Thoracic aorta (tissue), 2 donors: ENCODE measurements around the gene MLPH. TPM values are rescaled to one million over a fixed set of nuclear protein-coding genes. Genes with fewer than 3 reads are reported as not detected.

ENCODE experiments used
- ATAC-seq: fragments of 150-250 bp; one replicate; pipeline ENCODE4 v1.8.0; 2017; ENCODE audit warnings: low read depth; ENCODE audit not compliant: insufficient number of reproducible peaks, low FRiP score
- DNase-seq: peaks from one replicate; pipeline ENCODE4 v3.0.0-alpha.2; 2020; ENCODE audit warnings: low spot score
- H3K27ac ChIP-seq, 2 donors: fragments of 200-600 bp; sonication (generic); 1 replicate in 1 of 2; 2 replicates in 1 of 2; pipeline ENCODE4 v1.5.1; 2016; ENCODE audit warnings: mild to moderate bottlenecking in 2 of 2, moderate library complexity in 2 of 2
- H3K27me3 ChIP-seq: fragments of 200-600 bp; sonication (generic); replicated peaks from 2 replicates; pipeline ENCODE4 v1.6.0; 2016; ENCODE audit warnings: mild to moderate bottlenecking; ENCODE audit not compliant: insufficient read depth
- H3K36me3 ChIP-seq: fragments of 200-600 bp; sonication (generic); one replicate; pipeline ENCODE4 v1.5.1; 2016
- H3K4me1 ChIP-seq, 2 donors: fragments of 200-600 bp; sonication (generic); 1 replicate in 1 of 2; 2 replicates in 1 of 2; pipeline versions ENCODE4 v1.5.1 to v1.6.0; 2016; ENCODE audit warnings: low read depth in 2 of 2, mild to moderate bottlenecking in 1 of 2; ENCODE audit not compliant: control insufficient read depth in 1 of 2
- H3K4me3 ChIP-seq: fragments of 200-600 bp; sonication (generic); 2 replicates; pipeline ENCODE4 v1.5.1; 2016; ENCODE audit warnings: mild to moderate bottlenecking
- H3K9me3 ChIP-seq: fragments of 200-600 bp; sonication (generic); 2 replicates; pipeline ENCODE4 v1.5.1; 2016
- total RNA-seq, 2 donors: library from RNA; depleted of rRNA; stranded (reverse); fragments of >200 nt; gene quantifications; one replicate each; pipeline versions ENCODE4 v1.1.0 to v1.2.3, GENCODE V29; 2016
- TF ChIP-seq, protein P1 (sequence below): fragments of 200-600 bp; sonication (generic); IDR thresholded peaks from one replicate; pipeline ENCODE4 v1.5.1; 2019; ENCODE audit warnings: antibody characterized with exemption

Gene MLPH
- total RNA-seq, 2 donors from 2014 or later, result 2.0 to 7.4 TPM

- DNase-seq (no peak), ATAC-seq (no peak)
- H3K27me3 ChIP-seq, result no peaks in the 10 kb centered on the region
- TF ChIP-seq, protein P1, sequence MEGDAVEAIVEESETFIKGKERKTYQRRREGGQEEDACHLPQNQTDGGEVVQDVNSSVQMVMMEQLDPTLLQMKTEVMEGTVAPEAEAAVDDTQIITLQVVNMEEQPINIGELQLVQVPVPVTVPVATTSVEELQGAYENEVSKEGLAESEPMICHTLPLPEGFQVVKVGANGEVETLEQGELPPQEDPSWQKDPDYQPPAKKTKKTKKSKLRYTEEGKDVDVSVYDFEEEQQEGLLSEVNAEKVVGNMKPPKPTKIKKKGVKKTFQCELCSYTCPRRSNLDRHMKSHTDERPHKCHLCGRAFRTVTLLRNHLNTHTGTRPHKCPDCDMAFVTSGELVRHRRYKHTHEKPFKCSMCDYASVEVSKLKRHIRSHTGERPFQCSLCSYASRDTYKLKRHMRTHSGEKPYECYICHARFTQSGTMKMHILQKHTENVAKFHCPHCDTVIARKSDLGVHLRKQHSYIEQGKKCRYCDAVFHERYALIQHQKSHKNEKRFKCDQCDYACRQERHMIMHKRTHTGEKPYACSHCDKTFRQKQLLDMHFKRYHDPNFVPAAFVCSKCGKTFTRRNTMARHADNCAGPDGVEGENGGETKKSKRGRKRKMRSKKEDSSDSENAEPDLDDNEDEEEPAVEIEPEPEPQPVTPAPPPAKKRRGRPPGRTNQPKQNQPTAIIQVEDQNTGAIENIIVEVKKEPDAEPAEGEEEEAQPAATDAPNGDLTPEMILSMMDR, result no peak
- no peaks in the 10 kb centered on the region for H3K4me1 ChIP-seq
- H3K4me3 ChIP-seq, result no peak overlapping the region
- H3K9me3 ChIP-seq, result no peaks in the 10 kb centered on the region
- H3K36me3 ChIP-seq, result no peaks in the 10 kb centered on the region
- no peak overlapping the region for H3K27ac ChIP-seq
Observed at GRCh38 chr2:237527233-237527632, 40.2 kb downstream of the MLPH start.

- H3K9me3 ChIP-seq, result no peaks in the 10 kb centered on the region
- no peaks in the 10 kb centered on the region for H3K27me3 ChIP-seq
- TF ChIP-seq, protein P1, result no peak
- ATAC-seq (no peak), DNase-seq (no peak)
- H3K4me1 ChIP-seq, result no peaks in the 10 kb centered on the region
- no peak overlapping the region for H3K27ac ChIP-seq
- no peaks in the 10 kb centered on the region for H3K36me3 ChIP-seq
- no peak overlapping the region for H3K4me3 ChIP-seq
Observed at GRCh38 chr2:237527766-237528165, 40.7 kb downstream of the MLPH start.

DNA sequence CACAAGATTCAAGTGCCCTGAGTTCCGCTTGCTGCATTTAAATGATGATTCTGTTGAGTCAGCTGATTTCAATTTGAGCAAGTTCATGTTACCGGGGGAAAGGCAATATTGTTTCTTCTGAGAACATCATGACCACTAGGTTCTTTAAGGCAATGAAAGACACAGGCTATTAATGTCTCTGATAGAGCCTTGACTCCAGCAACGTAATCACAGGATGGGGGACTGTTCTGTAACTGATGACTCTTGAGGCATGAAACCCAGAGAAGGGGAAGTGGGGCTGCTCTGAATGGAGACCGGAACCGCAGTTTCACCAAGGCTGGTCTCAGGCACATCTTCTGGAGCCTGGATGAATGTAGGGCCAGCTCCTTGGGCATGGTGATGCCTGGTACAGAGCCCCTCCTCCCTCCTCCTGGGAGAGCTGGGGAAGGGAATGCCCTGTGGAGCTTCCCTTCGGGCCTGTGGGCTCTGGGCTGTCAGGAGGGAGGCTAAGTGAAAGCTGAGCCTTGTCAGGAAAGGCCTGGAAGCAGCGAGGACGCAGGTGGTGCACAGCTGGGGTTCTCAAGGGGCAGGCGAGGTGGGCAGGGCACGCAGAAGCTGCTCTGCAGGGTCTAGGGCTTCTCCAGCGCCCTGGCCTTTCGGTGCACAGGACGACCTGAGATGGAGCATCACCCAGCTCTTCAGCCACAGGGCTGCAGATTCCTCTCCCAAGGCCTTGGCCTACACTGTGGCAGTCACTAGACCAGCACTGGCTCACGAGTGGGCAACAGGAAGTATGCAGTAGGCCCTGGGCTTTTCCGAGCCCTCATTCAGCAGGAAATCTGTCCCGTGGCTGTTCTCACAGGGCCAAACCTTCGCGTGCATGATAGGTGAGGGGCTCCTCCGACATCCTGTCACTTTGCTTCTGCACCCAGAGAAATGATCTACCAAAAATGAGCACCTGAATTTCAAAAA lies 42.7 kb downstream of the MLPH start:
- ATAC-seq (no peak), DNase-seq (no peak)
- H3K36me3 ChIP-seq, result no peaks in the 10 kb centered on the region
- H3K4me3 ChIP-seq, result no peak overlapping the region
- H3K27me3 ChIP-seq, result no peaks in the 10 kb centered on the region
- H3K4me1 ChIP-seq, result no peaks in the 10 kb centered on the region
- no peak overlapping the region for H3K27ac ChIP-seq
- TF ChIP-seq, protein P1, result no peak
- H3K9me3 ChIP-seq, result no peaks in the 10 kb centered on the region

DNA sequence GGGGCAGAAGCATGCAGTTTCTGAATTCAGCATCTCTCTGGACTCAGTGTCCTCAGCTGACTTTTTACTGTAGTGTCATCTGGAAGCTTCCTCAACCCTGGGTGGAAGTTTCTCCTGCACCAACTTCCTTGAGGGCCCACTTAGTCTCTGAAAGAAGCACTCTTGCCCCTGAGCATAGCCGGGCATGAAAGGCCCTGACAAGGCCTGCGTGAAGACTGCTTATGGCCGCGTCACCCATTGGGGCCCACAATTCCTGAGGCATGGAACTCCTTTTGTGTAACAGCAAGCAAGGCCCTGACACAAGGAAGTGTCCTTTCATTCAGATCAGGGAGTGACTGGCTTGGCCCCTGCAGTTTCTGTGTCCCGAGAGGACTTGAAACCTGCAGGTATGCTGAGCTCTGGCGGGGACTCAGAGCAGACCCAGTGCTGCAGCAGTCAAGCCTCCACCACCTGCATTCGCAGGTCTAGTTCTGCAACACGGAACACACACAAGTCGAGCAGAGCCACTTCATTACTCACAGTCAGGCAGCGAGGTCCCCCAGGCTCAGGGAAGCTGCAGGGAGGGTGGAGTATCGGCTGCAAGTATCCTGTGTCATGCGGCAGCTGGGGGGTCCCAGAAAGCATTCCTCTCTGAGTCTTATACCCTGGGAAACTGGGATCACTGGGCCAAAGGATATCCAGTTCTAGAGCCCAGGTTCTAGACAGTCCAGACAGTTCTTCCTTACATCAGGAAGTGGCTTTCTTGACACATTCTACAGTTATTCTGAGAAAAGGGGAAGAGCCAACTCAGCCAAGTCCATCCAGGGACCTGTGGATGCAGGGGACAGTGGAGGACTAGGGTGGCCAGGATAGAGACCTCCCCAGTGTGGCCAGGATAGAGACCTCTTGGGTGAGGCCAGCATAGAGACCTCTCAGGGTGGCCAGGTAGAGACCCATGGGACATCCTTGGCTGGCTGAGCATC lies 43.7 kb downstream of the MLPH start:
- TF ChIP-seq, protein P1, result no peak
- no peak overlapping the region for H3K4me3 ChIP-seq
- no peak for DNase-seq
- no peak for ATAC-seq
- H3K4me1 ChIP-seq, result no peaks in the 10 kb centered on the region
- H3K27me3 ChIP-seq, result no peaks in the 10 kb centered on the region
- H3K9me3 ChIP-seq, result no peaks in the 10 kb centered on the region
- H3K27ac ChIP-seq, result no peak overlapping the region
- H3K36me3 ChIP-seq, result no peaks in the 10 kb centered on the region

GRCh38 chr2:237532160-237532559 lies 45.1 kb downstream of the MLPH start:
- no peak overlapping the region for H3K4me3 ChIP-seq
- H3K27ac ChIP-seq, result no peak overlapping the region
- H3K36me3 ChIP-seq, result no peaks in the 10 kb centered on the region
- ATAC-seq, result no peak
- H3K27me3 ChIP-seq, result no peaks in the 10 kb centered on the region
- H3K9me3 ChIP-seq, result no peaks in the 10 kb centered on the region
- TF ChIP-seq, protein P1, result no peak
- DNase-seq, result no peak
- no peaks in the 10 kb centered on the region for H3K4me1 ChIP-seq
